Loucy (cell line): Measurements from ENCODE around the gene TPM2.

Source experiments
- H2AFZ ChIP-seq: fragments of 200-600 bp; sonication (generic); 2 replicates; pipeline ENCODE4 v1.6.0; 2016; ENCODE audit warnings: antibody characterized with exemption, mild to moderate bottlenecking, low read length, moderate library complexity
- H3F3A ChIP-seq: fragments of 200-600 bp; 2 replicates; pipeline ENCODE4 v1.6.0; 2016; ENCODE audit warnings: antibody characterized with exemption, low read depth, mild to moderate bottlenecking
- H3K27me3 ChIP-seq: fragments of 200-600 bp; sonication (generic); 2 replicates; pipeline ENCODE4 v1.6.1; 2014; ENCODE audit warnings: low read length, mild to moderate bottlenecking; ENCODE audit not compliant: insufficient read depth, poor library complexity, severe bottlenecking
- H3K36me3 ChIP-seq: fragments of 200-600 bp; sonication (generic); 2 replicates; pipeline ENCODE4 v1.6.1; 2016; ENCODE audit warnings: low read length; ENCODE audit not compliant: insufficient read depth
- H3K4me1 ChIP-seq: fragments of 200-600 bp; sonication (generic); 2 replicates; pipeline ENCODE4 v1.5.1; 2014; ENCODE audit warnings: low read length, mild to moderate bottlenecking; ENCODE audit not compliant: insufficient read depth, poor library complexity, severe bottlenecking
- H3K4me2 ChIP-seq: fragments of 200-600 bp; sonication (generic); 2 replicates; pipeline ENCODE4 v1.6.0; 2014; ENCODE audit warnings: antibody characterized with exemption, low read length, low read depth, mild to moderate bottlenecking; ENCODE audit not compliant: poor library complexity, severe bottlenecking
- H3K4me3 ChIP-seq: fragments of 200-600 bp; sonication (generic); 2 replicates; pipeline ENCODE4 v1.5.1; 2014; ENCODE audit warnings: low read length, mild to moderate bottlenecking, mixed read lengths; ENCODE audit not compliant: poor library complexity, severe bottlenecking
- H3K79me2 ChIP-seq: fragments of 200-600 bp; sonication (generic); 2 replicates; pipeline ENCODE4 v1.6.1; 2014; ENCODE audit warnings: low read length; ENCODE audit not compliant: insufficient read depth
- H3K9ac ChIP-seq: fragments of 200-600 bp; sonication (generic); 2 replicates; pipeline ENCODE4 v1.6.0; 2014; ENCODE audit warnings: mild to moderate bottlenecking, low read depth, low read length, moderate library complexity; ENCODE audit not compliant: poor library complexity, severe bottlenecking
- H3K9me2 ChIP-seq: fragments of 200-600 bp; sonication (generic); replicated peaks from 2 replicates; pipeline ENCODE4 v1.6.1; 2016; ENCODE audit warnings: low read depth, low read length, mixed read lengths
- H3K9me3 ChIP-seq: fragments of 200-600 bp; sonication (generic); 2 replicates; pipeline ENCODE4 v1.6.1; 2014; ENCODE audit warnings: mild to moderate bottlenecking, antibody characterized with exemption, low read length, low read depth; ENCODE audit not compliant: insufficient read depth
- H4K20me1 ChIP-seq: fragments of 200-600 bp; sonication (generic); 2 replicates; pipeline ENCODE4 v1.6.0; 2014; ENCODE audit warnings: antibody characterized with exemption, low read length, mild to moderate bottlenecking; ENCODE audit not compliant: insufficient read depth, poor library complexity, severe bottlenecking
- EZH2phosphoT487 ChIP-seq: fragments of 200-600 bp; IDR thresholded peaks from 2 replicates; pipeline ENCODE4 v1.6.1; 2018; ENCODE audit warnings: antibody characterized with exemption, mild to moderate bottlenecking, moderate library complexity, borderline replicate concordance
- TF ChIP-seq, protein P1 (sequence below): fragments of 200-600 bp; sonication (generic); conservative IDR thresholded peaks from 2 replicates; pipeline ENCODE4 v1.5.1; 2014; ENCODE audit warnings: mild to moderate bottlenecking, antibody characterized with exemption, low read length

The TPM2 gene

GRCh38 chr9:35732800-35733541 lies 43.2 kb upstream of the TPM2 start:
- Histone ChIP-seq H3K9ac (peak overlapping the region; percentile 92), H3K9me2 (no peaks in the 10 kb centered on the region), H3K4me1 (peaks cover 41% of the 10 kb centered on the region), H2AFZ (peak overlapping the region; percentile 76; the same call in 1 of the 2 replicates), H3K4me2 (peak overlapping the region; percentile 89), H3K27me3 (no peaks in the 10 kb centered on the region), H3F3A (peaks cover 16% of the 10 kb centered on the region), H3K4me3 (peak overlapping the region; percentile 81), H3K79me2 (peaks cover 54% of the 10 kb centered on the region), H3K36me3 (peaks cover 28% of the 10 kb centered on the region; the same call in 1 of the 2 replicates), H4K20me1 (peaks cover 30% of the 10 kb centered on the region), H3K9me3 (no peaks in the 10 kb centered on the region)
- TF ChIP-seq, protein P1, sequence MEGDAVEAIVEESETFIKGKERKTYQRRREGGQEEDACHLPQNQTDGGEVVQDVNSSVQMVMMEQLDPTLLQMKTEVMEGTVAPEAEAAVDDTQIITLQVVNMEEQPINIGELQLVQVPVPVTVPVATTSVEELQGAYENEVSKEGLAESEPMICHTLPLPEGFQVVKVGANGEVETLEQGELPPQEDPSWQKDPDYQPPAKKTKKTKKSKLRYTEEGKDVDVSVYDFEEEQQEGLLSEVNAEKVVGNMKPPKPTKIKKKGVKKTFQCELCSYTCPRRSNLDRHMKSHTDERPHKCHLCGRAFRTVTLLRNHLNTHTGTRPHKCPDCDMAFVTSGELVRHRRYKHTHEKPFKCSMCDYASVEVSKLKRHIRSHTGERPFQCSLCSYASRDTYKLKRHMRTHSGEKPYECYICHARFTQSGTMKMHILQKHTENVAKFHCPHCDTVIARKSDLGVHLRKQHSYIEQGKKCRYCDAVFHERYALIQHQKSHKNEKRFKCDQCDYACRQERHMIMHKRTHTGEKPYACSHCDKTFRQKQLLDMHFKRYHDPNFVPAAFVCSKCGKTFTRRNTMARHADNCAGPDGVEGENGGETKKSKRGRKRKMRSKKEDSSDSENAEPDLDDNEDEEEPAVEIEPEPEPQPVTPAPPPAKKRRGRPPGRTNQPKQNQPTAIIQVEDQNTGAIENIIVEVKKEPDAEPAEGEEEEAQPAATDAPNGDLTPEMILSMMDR = peak; percentile 34
- TF ChIP-seq EZH2phosphoT487 = no peak

- H3K4me2 ChIP-seq = peak within 1 kb of the TSS; percentile 99
- peak within 1 kb of the TSS; percentile 81 for H3K4me3 ChIP-seq
- H4K20me1 ChIP-seq = peaks cover 30% of the 10 kb centered on the region
- H3K9me2 ChIP-seq = no peaks in the 10 kb centered on the region
- peak within 1 kb of the TSS; percentile 92 for H3K9ac ChIP-seq
- H2AFZ ChIP-seq = peak within 1 kb of the TSS; percentile 76
- H3F3A ChIP-seq = peaks cover 17% of the 10 kb centered on the region
- H3K9me3 ChIP-seq = no peaks in the 10 kb centered on the region
- peaks cover 61% of the 10 kb centered on the region for H3K79me2 ChIP-seq
- H3K27me3 ChIP-seq = no peaks in the 10 kb centered on the region
- TF ChIP-seq, protein P1 = peak; percentile 41
- TF ChIP-seq EZH2phosphoT487 = no peak
- peaks cover 21% of the 10 kb centered on the region; the same call in 1 of the 2 replicates for H3K36me3 ChIP-seq
- peaks cover 48% of the 10 kb centered on the region for H3K4me1 ChIP-seq
Measured at GRCh38 chr9:35732185-35732799, 42.6 kb upstream of the TPM2 start, which contains the start of the genes CREB3 and TLN1. TSS of gene CREB3 (plus strand) at chr9:35732666. CDS start at chr9:35732773, 107 bp downstream. TSS of gene TLN1 (minus strand) at chr9:35732195. CDS start at chr9:35725694, 6,501 bp downstream.

GRCh38 chr9:35731415-35732184 lies 41.9 kb upstream of the TPM2 start:
- H3K4me3 ChIP-seq = peak overlapping the region; percentile 81
- peaks cover 66% of the 10 kb centered on the region for H3K79me2 ChIP-seq
- peaks cover 17% of the 10 kb centered on the region for H3F3A ChIP-seq
- H2AFZ ChIP-seq = peak overlapping the region; percentile 58; the same call in 1 of the 2 replicates
- no peaks in the 10 kb centered on the region for H3K27me3 ChIP-seq
- H3K36me3 ChIP-seq = peaks cover 15% of the 10 kb centered on the region; the same call in 1 of the 2 replicates
- no peak for TF ChIP-seq EZH2phosphoT487
- TF ChIP-seq, protein P1 = no peak
- no peaks in the 10 kb centered on the region for H3K9me2 ChIP-seq
- peaks cover 54% of the 10 kb centered on the region for H3K4me1 ChIP-seq
- H3K9me3 ChIP-seq = no peaks in the 10 kb centered on the region
- H3K4me2 ChIP-seq = peak overlapping the region; percentile 99
- peak overlapping the region; percentile 92 for H3K9ac ChIP-seq
- H4K20me1 ChIP-seq = peaks cover 31% of the 10 kb centered on the region
